Activated T-helper 17 cell treated with anti-CD3 and anti-CD28 coated beads, Interleukin-2, amount 50 U/mL, for 72 hours (primary cell): ENCODE results near the gene CPN2. TPM values are rescaled to one million over a fixed set of nuclear protein-coding genes. Genes with fewer than 3 reads are reported as not detected.

Source experiments
- ATAC-seq: fragments of 150-1000 bp; cut with Tn5 transposase; replicated peaks from 2 replicates; pipeline ENCODE4 v1.10.0; 2021; ENCODE audit warnings: mild to moderate bottlenecking, moderate library complexity
- H3K27ac Mint-ChIP-seq: one replicate; pipeline ENCODE4 v1.8.0; 2022; ENCODE audit warnings: mixed read lengths
- H3K27me3 Mint-ChIP-seq: one replicate; pipeline ENCODE4 v1.8.0; 2022; ENCODE audit warnings: mixed read lengths
- H3K36me3 Mint-ChIP-seq: one replicate; pipeline ENCODE4 v1.8.0; 2022; ENCODE audit warnings: low read depth, mild to moderate bottlenecking, mixed read lengths
- H3K4me1 Mint-ChIP-seq: one replicate; pipeline ENCODE4 v1.8.0; 2022; ENCODE audit warnings: mixed read lengths
- H3K4me3 Mint-ChIP-seq: one replicate; pipeline ENCODE4 v1.8.0; 2022; ENCODE audit warnings: mild to moderate bottlenecking, mixed read lengths
- H3K9me3 Mint-ChIP-seq: one replicate; pipeline ENCODE4 v1.8.0; 2022; ENCODE audit warnings: mixed read lengths
- total RNA-seq, 2 donors: library from RNA; stranded (reverse); gene quantifications; one replicate each; pipeline ENCODE4 v1.2.3, GENCODE V29; 2022

CPN2 gene
- total RNA-seq, 2 donors from 2014 or later: not detected

DNA sequence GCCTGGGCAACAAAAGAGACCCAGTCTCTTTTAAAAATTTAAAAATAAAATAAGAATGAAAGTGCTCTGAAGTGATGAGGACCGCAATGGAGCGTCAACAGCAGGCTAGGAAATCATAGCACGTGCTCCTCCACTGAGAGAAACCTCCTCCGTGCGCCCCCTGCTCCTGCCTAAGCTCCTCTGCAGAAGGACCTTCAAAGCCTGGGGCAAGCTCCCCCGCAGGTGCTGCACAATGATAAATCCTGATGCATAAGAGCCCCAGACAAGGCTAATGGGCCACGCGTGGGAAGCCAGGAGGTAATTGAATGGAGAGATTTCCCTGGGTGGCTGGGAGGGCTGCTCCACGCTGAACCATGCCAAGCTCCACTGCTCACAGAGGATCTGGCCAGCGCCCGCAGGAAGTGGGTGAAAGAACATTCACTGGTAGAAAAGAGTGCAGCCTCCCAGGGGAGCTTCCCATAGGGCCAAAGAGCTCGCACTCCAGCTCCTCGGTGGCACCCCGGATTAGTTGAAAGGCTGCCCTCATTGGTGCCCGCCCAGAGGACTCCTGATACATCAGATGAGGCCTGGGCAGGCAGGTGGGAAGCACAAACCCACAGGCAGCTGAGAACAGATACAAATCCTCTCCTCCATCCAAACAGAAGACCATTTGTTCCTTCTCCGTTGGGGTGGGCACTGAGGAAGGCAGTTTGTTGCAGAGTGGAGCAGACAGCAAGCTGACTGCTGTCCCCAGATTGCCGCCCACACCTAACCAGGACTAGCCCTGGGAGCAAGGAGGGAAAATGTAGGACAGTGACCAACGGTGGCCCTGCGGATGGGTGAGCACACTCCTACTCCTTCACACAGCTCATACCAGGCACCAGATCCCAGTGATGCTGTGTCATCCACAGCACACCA is 52.5 kb downstream of the CPN2 start:
- H3K9me3 Mint-ChIP-seq: no peaks in the 10 kb centered on the region
- no peak overlapping the region for H3K4me3 Mint-ChIP-seq
- no peaks in the 10 kb centered on the region for H3K4me1 Mint-ChIP-seq
- no peaks in the 10 kb centered on the region for H3K36me3 Mint-ChIP-seq
- no peaks in the 10 kb centered on the region for H3K27me3 Mint-ChIP-seq
- H3K27ac Mint-ChIP-seq: no peak overlapping the region
- no peak for ATAC-seq

DNA sequence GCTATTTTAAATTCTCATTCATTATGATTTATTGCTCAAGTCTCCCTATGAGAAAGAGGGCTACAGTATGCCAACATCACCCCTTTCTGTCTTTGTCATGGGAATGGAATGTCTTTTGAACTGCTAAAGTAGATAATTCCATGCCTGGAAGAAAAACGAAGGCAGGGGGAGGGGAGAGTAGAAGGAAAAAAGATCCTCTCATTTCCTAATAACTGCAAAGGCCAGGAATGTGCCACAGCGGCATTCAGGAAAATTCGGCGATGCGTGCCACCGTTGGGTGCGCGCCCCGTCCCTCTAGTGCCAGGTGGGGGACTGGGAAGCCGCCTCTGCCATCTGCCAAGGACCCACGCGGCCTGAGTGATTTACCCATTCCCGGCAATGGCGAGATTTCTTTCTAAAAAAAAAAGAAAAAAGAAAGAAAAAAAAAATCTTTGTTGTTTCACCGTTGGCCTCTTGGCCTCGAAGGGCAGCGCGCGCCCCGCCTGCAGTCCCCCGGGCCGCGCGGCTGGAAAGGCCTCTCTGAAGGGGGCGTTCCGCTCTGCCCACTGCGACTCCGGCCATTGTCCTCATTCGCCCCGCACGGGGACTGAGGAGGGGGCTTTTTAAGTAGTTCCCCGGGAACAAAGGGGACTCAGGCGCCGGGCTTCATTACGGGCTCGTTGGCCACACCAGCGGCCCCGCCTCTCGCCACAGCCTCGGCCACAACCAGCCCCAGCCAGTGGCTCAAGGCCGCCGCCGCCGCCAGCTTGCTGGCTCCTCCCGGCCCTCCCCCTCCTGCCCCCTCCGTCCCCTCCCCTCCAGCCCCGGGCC is 54.5 kb downstream of the CPN2 start:
- H3K27ac Mint-ChIP-seq: no peak overlapping the region
- no peaks in the 10 kb centered on the region for H3K27me3 Mint-ChIP-seq
- H3K9me3 Mint-ChIP-seq: no peaks in the 10 kb centered on the region
- no peak for ATAC-seq
- no peak overlapping the region for H3K4me3 Mint-ChIP-seq
- no peaks in the 10 kb centered on the region for H3K36me3 Mint-ChIP-seq
- no peaks in the 10 kb centered on the region for H3K4me1 Mint-ChIP-seq

DNA sequence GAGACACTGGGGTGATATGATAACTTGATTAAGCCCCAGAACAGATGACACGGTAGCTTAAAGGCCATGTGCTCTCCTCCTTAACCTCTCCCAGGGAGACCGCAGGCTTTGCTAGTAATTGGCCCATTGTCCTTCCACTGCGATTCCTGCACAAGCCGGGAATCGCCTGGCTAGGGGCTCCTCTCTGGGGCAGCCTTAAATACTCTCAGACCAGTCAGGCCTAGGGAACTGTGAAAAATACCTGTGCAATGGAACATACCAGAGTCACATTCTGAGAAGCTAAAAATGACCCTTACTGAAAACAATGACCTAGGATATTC is 56.3 kb downstream of the CPN2 start:
- Mint-ChIP-seq H3K27ac (no peak overlapping the region), H3K9me3 (peaks cover 4% of the 10 kb centered on the region), H3K4me3 (no peak overlapping the region), H3K36me3 (no peaks in the 10 kb centered on the region), H3K4me1 (no peaks in the 10 kb centered on the region), H3K27me3 (peaks cover 3% of the 10 kb centered on the region)
- ATAC-seq: no peak

DNA sequence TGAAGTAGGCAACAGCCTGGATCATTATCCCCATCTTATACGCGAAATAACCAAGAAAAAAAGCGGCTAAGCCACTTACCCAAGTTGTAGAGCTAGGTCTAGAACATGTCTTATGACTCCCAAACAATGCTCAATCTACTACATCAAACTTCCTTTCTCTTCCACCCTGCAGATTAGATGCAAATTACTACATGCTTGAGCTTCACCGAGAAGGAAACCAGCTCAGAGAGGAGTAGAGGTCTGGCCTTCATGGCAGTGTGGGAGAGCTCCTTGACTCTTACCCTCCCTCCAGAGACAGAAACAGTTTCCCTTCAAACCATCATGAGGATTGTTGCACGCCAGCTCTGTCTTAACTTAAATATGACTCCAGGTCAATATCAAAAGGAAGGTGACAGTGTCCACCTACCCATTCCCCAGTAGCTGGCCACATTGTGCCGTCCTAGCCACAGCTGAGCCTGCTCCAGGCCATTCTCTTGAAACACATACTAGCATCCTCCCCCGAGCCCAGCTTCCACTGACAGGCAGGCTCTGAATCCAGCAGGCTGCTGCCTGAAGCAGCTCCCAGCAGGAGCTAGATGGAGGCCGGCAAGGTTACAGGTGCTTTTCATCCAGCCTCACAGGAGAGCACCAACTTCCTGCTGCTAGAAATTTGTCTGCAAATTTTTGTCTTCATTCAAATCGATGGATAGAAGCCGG is 56.8 kb downstream of the CPN2 start:
- Mint-ChIP-seq H3K27ac (no peak overlapping the region), H3K36me3 (no peaks in the 10 kb centered on the region), H3K4me1 (no peaks in the 10 kb centered on the region), H3K4me3 (no peak overlapping the region), H3K27me3 (peaks cover 3% of the 10 kb centered on the region), H3K9me3 (peaks cover 4% of the 10 kb centered on the region)
- no peak for ATAC-seq

DNA sequence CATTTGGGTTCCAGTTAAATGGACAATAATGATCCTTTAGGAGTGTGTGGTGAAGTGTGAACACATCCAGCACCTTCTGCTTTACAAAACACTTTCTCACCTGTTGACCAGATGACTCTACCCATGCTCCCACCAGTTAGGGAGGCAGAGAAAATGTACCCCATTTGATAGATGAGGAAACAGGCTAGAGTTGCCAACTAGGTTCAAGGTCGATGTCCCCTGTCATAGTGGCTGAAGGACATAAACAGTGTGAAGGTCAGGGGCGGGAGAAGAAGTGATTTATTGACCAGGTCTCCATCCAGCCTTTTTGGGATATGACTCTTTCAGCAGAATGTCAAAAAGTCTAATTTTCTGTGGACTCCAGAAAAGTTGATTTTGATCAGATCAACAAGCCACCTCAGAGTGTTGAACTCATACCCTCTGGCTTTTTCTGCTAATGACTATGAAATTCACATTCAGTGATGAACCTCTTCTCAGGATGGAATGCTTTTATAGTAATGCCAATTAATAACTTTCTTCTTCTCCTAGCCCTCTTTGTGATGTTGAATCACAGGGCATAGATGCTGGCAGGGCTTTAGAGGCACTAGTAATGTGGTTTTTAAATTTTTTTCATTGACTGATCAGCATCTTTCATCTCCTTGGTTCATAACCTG is 57.5 kb downstream of the CPN2 start:
- Mint-ChIP-seq H3K9me3 (peaks cover 4% of the 10 kb centered on the region), H3K36me3 (no peaks in the 10 kb centered on the region), H3K27ac (no peak overlapping the region), H3K27me3 (peaks cover 7% of the 10 kb centered on the region), H3K4me1 (no peaks in the 10 kb centered on the region), H3K4me3 (no peak overlapping the region)
- ATAC-seq: no peak

DNA sequence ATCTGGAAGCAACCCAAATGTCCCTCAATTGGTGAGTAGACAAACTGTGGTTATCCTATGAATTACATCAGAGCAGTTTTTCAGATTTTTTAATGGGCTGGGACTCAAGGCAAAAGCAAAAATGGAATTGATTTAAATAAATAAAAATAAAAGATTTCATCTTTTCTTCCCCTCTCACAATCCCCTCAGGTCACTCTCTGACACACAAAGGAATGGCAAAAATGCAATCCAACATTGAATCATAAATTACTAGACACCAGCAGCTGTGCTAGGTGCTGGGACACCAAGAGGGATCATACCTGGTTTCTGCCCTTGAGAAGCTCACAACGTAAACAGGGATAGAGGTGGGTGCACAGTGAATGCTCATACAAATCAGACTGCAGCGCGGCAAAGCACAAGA is 58.8 kb downstream of the CPN2 start:
- H3K27ac Mint-ChIP-seq: no peak overlapping the region
- H3K36me3 Mint-ChIP-seq: no peaks in the 10 kb centered on the region
- H3K9me3 Mint-ChIP-seq: peaks cover 4% of the 10 kb centered on the region
- no peak overlapping the region for H3K4me3 Mint-ChIP-seq
- no peak for ATAC-seq
- H3K27me3 Mint-ChIP-seq: peaks cover 7% of the 10 kb centered on the region
- no peaks in the 10 kb centered on the region for H3K4me1 Mint-ChIP-seq

Other genes starting within 250 kb of the CPN2 start
- gene HES1, start 215.2 kb downstream of the CPN2 start, total RNA-seq: 1 to 10 TPM in 1 of 2 donors, under 1 TPM in 1; 0.58 to 4.0 TPM
- gene LRRC15, start 18.4 kb upstream of the CPN2 start, total RNA-seq: not detected
- gene GP5, start 47.9 kb upstream of the CPN2 start, total RNA-seq: 1 to 10 TPM; 1.4 TPM
- gene ATP13A3, start 135.7 kb upstream of the CPN2 start, total RNA-seq: 100 to 1,000 TPM; 121 to 126 TPM